Keratinocyte (primary cell): ENCODE measurements around the gene CSN1S1. TPM values are rescaled to one million over a fixed set of nuclear protein-coding genes. Genes with fewer than 3 reads are reported as not detected.
"Not testable (repeated sequence)": the region's sequence is repeated elsewhere in the genome, so short reads cannot be mapped to it uniquely, and the experiment has no call there.

Source experiments
- DNase-seq: peaks from one replicate; pipeline ENCODE4 v3.0.0-alpha.2; 2011; ENCODE audit warnings: low read depth, missing footprints, low spot score
- FAIRE-seq: peaks from 2 replicates; lab custom pipeline; 2011; peaks lifted over from hg19 to GRCh38; lab: Jason Lieb, UNC
- H2AFZ ChIP-seq: 2 replicates; pipeline ENCODE4 v1.6.0; 2012; ENCODE audit warnings: low read length, control low read depth, inconsistent platforms; ENCODE audit not compliant: control insufficient read depth
- H3K27ac ChIP-seq: 2 replicates; pipeline ENCODE4 v1.5.1; 2011; ENCODE audit warnings: low read length; ENCODE audit not compliant: control insufficient read depth, insufficient read depth
- H3K27me3 ChIP-seq: 3 replicates; pipeline ENCODE4 v1.6.0; 2011; ENCODE audit warnings: low read length; ENCODE audit not compliant: control insufficient read depth, insufficient read depth; ENCODE audit errors: extremely low read depth
- H3K36me3 ChIP-seq, 2 experiments: 2 replicates in 1 of 2; 3 replicates in 1 of 2; pipeline ENCODE4 v1.5.1; 2011; ENCODE audit warnings: low read length in 2 of 2, mild to moderate bottlenecking in 1 of 2; ENCODE audit not compliant: control insufficient read depth in 2 of 2, insufficient read depth in 2 of 2; ENCODE audit errors: extremely low read depth in 1 of 2
- H3K4me1 ChIP-seq: 3 replicates; pipeline ENCODE4 v1.5.1; 2011; ENCODE audit warnings: low read length; ENCODE audit not compliant: control insufficient read depth, insufficient read depth; ENCODE audit errors: extremely low read depth
- H3K4me2 ChIP-seq: 3 replicates; pipeline ENCODE4 v1.6.0; 2011; ENCODE audit warnings: low read depth, low read length; ENCODE audit not compliant: control insufficient read depth, insufficient read depth; ENCODE audit errors: extremely low read depth
- H3K4me3 ChIP-seq, 3 experiments: fragments of 200-600 bp in 1 of 3; sonication (generic) in 1 of 3; 2 replicates in 2 of 3; 3 replicates in 1 of 3; pipeline ENCODE4 v1.5.1; 2011 to 2016; ENCODE audit warnings: low read length in 3 of 3, mild to moderate bottlenecking in 3 of 3, control low read depth in 2 of 3, inconsistent platforms in 1 of 3, low read depth in 1 of 3, mixed read lengths in 1 of 3, mixed run types in 1 of 3, moderate library complexity in 1 of 3; ENCODE audit not compliant: control insufficient read depth in 2 of 3, insufficient read depth in 2 of 3; ENCODE audit errors: extremely low read depth in 1 of 3
- H3K79me2 ChIP-seq: 2 replicates; pipeline ENCODE4 v1.6.0; 2012; ENCODE audit warnings: low read length; ENCODE audit not compliant: control insufficient read depth, insufficient read depth
- H3K9ac ChIP-seq: 3 replicates; pipeline ENCODE4 v1.6.0; 2011; ENCODE audit warnings: low read length; ENCODE audit not compliant: control insufficient read depth, insufficient read depth; ENCODE audit errors: extremely low read depth
- H3K9me1 ChIP-seq: 3 replicates; pipeline ENCODE4 v1.6.0; 2011; ENCODE audit warnings: low read length; ENCODE audit not compliant: control insufficient read depth, insufficient read depth; ENCODE audit errors: extremely low read depth
- H3K9me3 ChIP-seq: 2 replicates; pipeline ENCODE4 v1.5.1; 2012; ENCODE audit warnings: low read depth, low read length; ENCODE audit not compliant: control insufficient read depth
- H4K20me1 ChIP-seq: 3 replicates; pipeline ENCODE4 v1.6.0; 2011; ENCODE audit warnings: low read length; ENCODE audit not compliant: control insufficient read depth, insufficient read depth; ENCODE audit errors: extremely low read depth
- EZH2 ChIP-seq: IDR thresholded peaks from one replicate; pipeline ENCODE4 v1.6.1; 2012; ENCODE audit warnings: inconsistent platforms, mild to moderate bottlenecking, low read length, moderate library complexity
- dilution Hi-C: fragments of 300-500 bp; cut with MboI; formaldehyde crosslinking; loops from one replicate; pipeline ENCODE4 v1.7.0; 2020; ENCODE audit warnings: low sequenced_read_pairs; ENCODE audit not compliant: extremely low pct_ligation_motif_present
- polyA plus RNA-seq, 5 experiments: library from polyadenylated mRNA; depleted of rRNA in 3 of 5; stranded (reverse) in 3 of 5; stranded (forward) in 1 of 5; unstranded in 1 of 5; fragments of >200 nt; gene quantifications; 1 replicate in 1 of 5; 2 replicates in 3 of 5; 3 replicates in 1 of 5; pipeline versions ENCODE4 v1.2.1 to v1.2.3, GENCODE V29; 2011 to 2012; ENCODE audit warnings: missing spikeins in 2 of 5, low read depth in 1 of 5, low replicate concordance in 1 of 5
- TF ChIP-seq, protein P1 (sequence below), 3 experiments: IDR thresholded peaks in 1 of 3; conservative IDR thresholded peaks in 1 of 3; optimal IDR thresholded peaks in 1 of 3; 2 replicates in 2 of 3; 3 replicates in 1 of 3; pipeline versions ENCODE3 to v1.5.1; 2011; ENCODE audit warnings: low read length in 3 of 3, mild to moderate bottlenecking in 3 of 3, moderate library complexity in 2 of 3, control low read depth in 1 of 3, inconsistent platforms in 1 of 3; ENCODE audit not compliant: insufficient read depth in 2 of 3; ENCODE audit errors: extremely low read depth in 1 of 3

The CSN1S1 gene
- polyA plus RNA-seq, 1 donor (not counting 4 experiments of a cell fraction or from before 2014, with no cell fraction given) = not detected

DNA sequence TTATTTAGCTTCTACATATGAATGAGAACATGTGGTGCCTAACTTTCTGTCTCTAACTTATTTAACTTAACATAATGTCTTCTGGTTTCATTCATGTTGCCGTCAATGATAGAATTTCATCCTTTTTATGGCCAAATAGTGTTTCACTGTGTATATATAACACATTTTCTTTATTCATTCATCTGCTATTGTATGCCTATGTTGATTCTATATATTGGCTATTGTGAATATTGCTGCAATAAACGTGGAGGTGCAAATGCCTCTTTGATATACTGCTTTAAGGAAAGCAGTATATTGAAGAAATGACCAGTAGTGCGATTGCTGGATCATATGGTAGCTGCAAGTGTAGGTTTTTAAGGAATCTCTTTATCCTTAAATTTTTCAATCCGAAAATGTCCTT lies 10.0 kb upstream of the CSN1S1 start:
- no peaks in the 10 kb centered on the region for H3K9me1 ChIP-seq
- no peak for FAIRE-seq

DNA sequence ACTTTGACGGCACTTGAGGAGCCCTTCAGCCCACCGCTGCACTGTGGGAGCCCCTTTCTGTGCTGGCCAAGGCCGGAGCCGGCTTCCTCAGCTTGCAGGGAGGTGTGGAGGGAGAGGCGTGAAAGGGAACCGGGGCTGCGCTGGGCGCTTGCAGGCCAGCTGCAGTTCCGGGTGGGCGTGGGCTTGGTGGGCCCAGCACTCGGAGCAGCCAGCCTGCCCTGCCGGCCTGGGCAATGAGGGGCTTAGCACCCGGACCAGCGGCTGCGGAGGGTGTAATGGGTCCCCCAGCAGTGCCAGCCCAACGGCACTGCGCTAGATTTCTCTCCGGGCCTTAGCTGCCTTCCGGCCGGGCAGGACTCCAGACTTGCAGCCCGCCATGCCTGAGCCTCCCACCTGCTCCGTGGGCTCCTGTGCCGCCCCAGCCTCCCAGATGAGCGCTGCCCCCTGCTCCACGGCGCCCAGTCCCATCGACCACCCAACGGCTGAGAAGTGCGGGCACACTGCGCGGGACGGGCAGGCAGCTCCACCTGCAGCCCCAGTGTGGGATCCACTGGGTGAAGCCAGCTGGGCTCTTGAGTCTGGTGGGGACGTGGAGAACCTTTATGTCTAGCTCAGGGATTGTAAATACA lies 7.0 kb upstream of the CSN1S1 start:
- DNase-seq, dilution Hi-C loops, H3K9me1 ChIP-seq, H3K79me2 ChIP-seq, H4K20me1 ChIP-seq, H3K4me3 ChIP-seq, H3K9ac ChIP-seq, H3K4me2 ChIP-seq, FAIRE-seq, H3K27ac ChIP-seq, H3K27me3 ChIP-seq, H3K9me3 ChIP-seq, H3K4me1 ChIP-seq, H3K36me3 ChIP-seq, H2AFZ ChIP-seq: not testable (repeated sequence)

More for the DNA sequence above, 10.0 kb upstream of the CSN1S1 start:
- H3K27ac ChIP-seq = no peak overlapping the region
- no peaks in the 10 kb centered on the region for H4K20me1 ChIP-seq
- H3K4me2 ChIP-seq = no peak overlapping the region
- no peak overlapping the region for H2AFZ ChIP-seq
- H3K27me3 ChIP-seq = no peaks in the 10 kb centered on the region
- no peak overlapping the region for H3K4me3 ChIP-seq
- no peaks in the 10 kb centered on the region for H3K9me3 ChIP-seq
- no peaks in the 10 kb centered on the region for H3K36me3 ChIP-seq
- dilution Hi-C loops = no loop called here
- H3K9ac ChIP-seq = no peak overlapping the region
- TF ChIP-seq EZH2 = no peak
- TF ChIP-seq, protein P1, sequence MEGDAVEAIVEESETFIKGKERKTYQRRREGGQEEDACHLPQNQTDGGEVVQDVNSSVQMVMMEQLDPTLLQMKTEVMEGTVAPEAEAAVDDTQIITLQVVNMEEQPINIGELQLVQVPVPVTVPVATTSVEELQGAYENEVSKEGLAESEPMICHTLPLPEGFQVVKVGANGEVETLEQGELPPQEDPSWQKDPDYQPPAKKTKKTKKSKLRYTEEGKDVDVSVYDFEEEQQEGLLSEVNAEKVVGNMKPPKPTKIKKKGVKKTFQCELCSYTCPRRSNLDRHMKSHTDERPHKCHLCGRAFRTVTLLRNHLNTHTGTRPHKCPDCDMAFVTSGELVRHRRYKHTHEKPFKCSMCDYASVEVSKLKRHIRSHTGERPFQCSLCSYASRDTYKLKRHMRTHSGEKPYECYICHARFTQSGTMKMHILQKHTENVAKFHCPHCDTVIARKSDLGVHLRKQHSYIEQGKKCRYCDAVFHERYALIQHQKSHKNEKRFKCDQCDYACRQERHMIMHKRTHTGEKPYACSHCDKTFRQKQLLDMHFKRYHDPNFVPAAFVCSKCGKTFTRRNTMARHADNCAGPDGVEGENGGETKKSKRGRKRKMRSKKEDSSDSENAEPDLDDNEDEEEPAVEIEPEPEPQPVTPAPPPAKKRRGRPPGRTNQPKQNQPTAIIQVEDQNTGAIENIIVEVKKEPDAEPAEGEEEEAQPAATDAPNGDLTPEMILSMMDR (optimal IDR thresholded peaks at IDR 0.05 in 1 of 3, IDR thresholded peaks at IDR 0.05 in 1 of 3, conservative IDR thresholded peaks at IDR 0.05 in 1 of 3; ENCODE audit: extremely low read depth in 1 of 3, insufficient read depth in 2 of 3, low read length in 3 of 3) = no peak
- no peaks in the 10 kb centered on the region for H3K79me2 ChIP-seq
- no peaks in the 10 kb centered on the region for H3K4me1 ChIP-seq
- no peak for DNase-seq

DNA sequence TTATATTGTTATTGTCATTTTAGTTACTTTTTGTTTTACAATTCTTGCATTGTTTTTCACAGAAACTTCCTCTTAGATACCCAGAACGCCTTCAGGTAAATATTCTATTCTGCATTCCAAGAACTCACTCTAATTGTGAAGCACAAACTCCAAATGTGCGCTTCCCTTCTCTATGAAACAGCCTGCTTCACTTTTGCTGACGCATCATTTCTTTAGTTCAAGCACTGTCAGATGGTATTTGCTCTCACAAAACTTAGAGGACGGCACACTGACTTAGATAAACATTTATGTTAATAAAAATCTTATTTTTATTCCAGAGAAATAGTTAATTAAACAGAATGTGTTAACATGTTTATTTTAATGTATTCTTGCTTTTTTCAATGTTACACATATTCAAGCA lies 3.3 kb downstream of the CSN1S1 start:
- H4K20me1 ChIP-seq = no peaks in the 10 kb centered on the region
- H3K4me2 ChIP-seq = no peak overlapping the region
- no peaks in the 10 kb centered on the region for H3K79me2 ChIP-seq
- no peaks in the 10 kb centered on the region for H3K9me3 ChIP-seq
- no peak overlapping the region for H3K27ac ChIP-seq
- no peaks in the 10 kb centered on the region for H3K27me3 ChIP-seq
- TF ChIP-seq, protein P1 (optimal IDR thresholded peaks at IDR 0.05 in 1 of 3, IDR thresholded peaks at IDR 0.05 in 1 of 3, conservative IDR thresholded peaks at IDR 0.05 in 1 of 3; ENCODE audit: extremely low read depth in 1 of 3, insufficient read depth in 2 of 3, low read length in 3 of 3) = no peak
- no peak for TF ChIP-seq EZH2
- no peaks in the 10 kb centered on the region for H3K9me1 ChIP-seq
- dilution Hi-C loops = no loop called here
- H3K4me3 ChIP-seq = no peak overlapping the region
- FAIRE-seq (no peak), DNase-seq (no peak)
- no peak overlapping the region for H2AFZ ChIP-seq
- H3K4me1 ChIP-seq = no peaks in the 10 kb centered on the region
- no peaks in the 10 kb centered on the region for H3K36me3 ChIP-seq
- H3K9ac ChIP-seq = no peak overlapping the region
